Measurements from ENCODE around the gene ACADS. TPM values are rescaled to one million over a fixed set of nuclear protein-coding genes. Genes with fewer than 3 reads are reported as not detected.

Gene ACADS
- polyA plus RNA-seq, 1 experiment: 4.0 TPM

DNA sequence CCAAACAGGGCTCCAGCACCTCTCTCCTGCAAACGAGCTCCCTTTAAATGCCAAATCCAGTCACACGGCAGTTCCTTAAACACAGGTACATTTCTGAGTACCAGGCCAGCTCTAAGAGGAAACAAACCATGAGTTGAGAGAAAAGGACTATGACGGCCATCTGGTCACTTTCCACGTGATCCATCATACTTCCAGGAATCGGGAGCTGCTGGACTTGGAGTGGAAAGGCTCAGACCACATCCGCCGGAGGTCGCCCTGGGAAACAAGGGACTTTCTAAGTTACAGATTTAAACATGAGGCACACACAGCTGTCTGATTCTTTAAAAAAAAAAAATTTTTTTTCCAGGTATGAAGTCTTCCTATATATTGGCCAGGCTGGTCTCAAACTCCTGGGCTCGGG, 39.2 kb downstream of the ACADS start:
- POLR2A ChIA-PET: no interaction called here
- Histone ChIP-seq H3K27ac (ENCODE audit: low read depth, low read length) (no peak overlapping the region), H3K9me3 (ENCODE audit: control insufficient read depth, insufficient read depth, low read length) (no peaks in the 10 kb centered on the region), H3K4me3 (ENCODE audit: low read depth, low read length) (no peak overlapping the region), H3K27me3 (ENCODE audit: control insufficient read depth, insufficient read depth, low read length) (no peaks in the 10 kb centered on the region)
- TF ChIP-seq, protein P1, sequence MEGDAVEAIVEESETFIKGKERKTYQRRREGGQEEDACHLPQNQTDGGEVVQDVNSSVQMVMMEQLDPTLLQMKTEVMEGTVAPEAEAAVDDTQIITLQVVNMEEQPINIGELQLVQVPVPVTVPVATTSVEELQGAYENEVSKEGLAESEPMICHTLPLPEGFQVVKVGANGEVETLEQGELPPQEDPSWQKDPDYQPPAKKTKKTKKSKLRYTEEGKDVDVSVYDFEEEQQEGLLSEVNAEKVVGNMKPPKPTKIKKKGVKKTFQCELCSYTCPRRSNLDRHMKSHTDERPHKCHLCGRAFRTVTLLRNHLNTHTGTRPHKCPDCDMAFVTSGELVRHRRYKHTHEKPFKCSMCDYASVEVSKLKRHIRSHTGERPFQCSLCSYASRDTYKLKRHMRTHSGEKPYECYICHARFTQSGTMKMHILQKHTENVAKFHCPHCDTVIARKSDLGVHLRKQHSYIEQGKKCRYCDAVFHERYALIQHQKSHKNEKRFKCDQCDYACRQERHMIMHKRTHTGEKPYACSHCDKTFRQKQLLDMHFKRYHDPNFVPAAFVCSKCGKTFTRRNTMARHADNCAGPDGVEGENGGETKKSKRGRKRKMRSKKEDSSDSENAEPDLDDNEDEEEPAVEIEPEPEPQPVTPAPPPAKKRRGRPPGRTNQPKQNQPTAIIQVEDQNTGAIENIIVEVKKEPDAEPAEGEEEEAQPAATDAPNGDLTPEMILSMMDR (IDR thresholded peaks at IDR 0.05; ENCODE audit: low read depth, low read length): no peak
- no peak for DNase-seq (ENCODE audit: low read depth, low spot score)
- CTCF ChIA-PET: interaction anchor here (0.6 to 1.2 kb wide), 2 partner anchors 14 to 118 kb away, joined by 3 to 4 read pairs; no protein-coding TSS in a partner anchor

DNA sequence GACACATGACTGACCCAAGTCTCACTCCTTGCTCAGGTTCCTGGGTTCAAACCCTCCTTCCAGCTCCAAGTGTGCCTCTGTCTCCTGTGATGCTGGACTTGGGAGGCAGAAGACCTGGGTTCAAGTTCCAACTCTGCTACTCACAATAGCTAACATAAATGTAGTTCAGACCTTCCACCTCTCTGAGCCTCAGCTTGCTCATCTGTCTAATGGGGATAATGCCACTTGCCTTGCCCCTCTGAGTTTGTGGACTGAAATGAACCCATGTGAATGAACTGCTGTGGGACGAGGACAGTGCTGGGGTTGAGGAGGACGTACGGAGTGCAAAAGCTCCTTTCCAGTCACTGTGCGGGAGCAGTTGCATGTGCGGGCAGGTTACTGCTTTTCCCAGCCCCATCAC, 40.9 kb downstream of the ACADS start:
- Histone ChIP-seq H3K4me3 (ENCODE audit: low read depth, low read length) (no peak overlapping the region), H3K27ac (ENCODE audit: low read depth, low read length) (no peak overlapping the region), H3K27me3 (ENCODE audit: control insufficient read depth, insufficient read depth, low read length) (no peaks in the 10 kb centered on the region), H3K9me3 (ENCODE audit: control insufficient read depth, insufficient read depth, low read length) (no peaks in the 10 kb centered on the region)
- TF ChIP-seq, protein P1 (IDR thresholded peaks at IDR 0.05; ENCODE audit: low read depth, low read length): no peak
- DNase-seq (ENCODE audit: low read depth, low spot score): no peak
- ChIA-PET CTCF (no interaction called here), POLR2A (no interaction called here)

DNA sequence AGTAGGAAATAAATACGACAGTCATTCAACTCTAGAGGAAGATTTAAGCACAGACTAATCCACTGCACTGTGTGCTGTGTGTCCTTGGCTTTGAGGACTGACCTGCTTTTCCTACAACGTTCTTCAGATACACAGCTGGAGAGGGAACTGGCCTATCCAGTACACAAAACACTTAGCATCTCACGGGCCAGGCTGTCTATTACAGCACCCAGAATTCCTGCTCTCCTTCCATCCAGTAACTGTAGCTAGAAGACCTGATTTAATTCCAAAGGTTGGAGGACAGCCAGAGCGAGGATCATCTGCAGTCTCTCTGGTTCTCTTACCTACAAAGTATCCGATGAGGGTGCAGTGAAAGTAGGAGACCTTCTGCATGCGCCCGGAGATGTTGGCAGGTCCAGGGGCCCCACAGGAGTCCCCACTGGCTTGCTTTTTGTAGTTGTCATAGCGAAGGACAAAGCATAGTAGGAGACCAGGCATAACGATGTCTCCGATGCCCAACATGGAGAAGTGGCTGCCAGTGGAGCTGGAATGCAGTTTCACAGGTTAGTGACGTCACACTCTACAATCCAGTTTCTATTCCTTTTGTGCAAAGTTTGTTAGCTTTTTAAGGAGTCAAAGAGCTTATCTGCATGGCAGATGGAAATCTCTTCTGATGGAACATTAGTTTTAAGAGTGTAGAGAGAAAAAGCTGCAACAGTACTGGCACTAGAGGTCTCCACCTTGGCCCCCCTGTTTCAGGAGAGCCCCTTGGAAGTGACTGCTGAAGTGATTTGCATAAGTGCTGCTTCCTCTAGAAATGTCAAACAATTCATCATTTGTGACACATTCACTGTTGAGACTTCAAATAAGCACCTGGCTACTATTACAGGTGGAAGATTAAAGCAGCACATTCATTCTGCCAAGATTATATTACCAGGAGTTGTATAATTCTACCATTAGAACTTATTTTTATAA, 41.7 kb downstream of the ACADS start:
- Histone ChIP-seq H3K9me3 (ENCODE audit: control insufficient read depth, insufficient read depth, low read length) (no peaks in the 10 kb centered on the region), H3K4me3 (ENCODE audit: low read depth, low read length) (no peak overlapping the region), H3K27ac (ENCODE audit: low read depth, low read length) (no peak overlapping the region), H3K27me3 (ENCODE audit: control insufficient read depth, insufficient read depth, low read length) (no peaks in the 10 kb centered on the region)
- ChIA-PET POLR2A (no interaction called here), CTCF (no interaction called here)
- DNase-seq (ENCODE audit: low read depth, low spot score): no peak
- TF ChIP-seq, protein P1 (IDR thresholded peaks at IDR 0.05; ENCODE audit: low read depth, low read length): no peak

DNA sequence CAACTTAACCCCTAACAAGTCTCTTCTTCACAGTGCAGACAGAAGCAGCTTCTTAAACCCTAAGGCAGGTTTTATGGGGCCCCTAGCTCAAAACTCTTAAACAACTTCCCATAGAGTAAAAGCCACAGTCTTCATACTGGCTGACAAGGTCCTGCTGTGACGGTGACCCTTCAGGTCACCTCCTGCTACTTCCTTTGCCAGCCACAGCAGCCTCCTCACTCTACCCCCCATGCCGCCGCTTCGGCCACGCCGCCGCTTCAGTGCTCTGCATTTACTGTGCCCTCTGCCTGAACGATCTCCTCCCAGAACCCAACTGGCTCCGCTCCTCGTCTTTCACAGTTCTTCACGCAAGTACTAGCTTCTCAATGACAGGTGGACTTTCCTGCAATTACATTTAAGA, 45.5 kb downstream of the ACADS start:
- TF ChIP-seq, protein P1 (IDR thresholded peaks at IDR 0.05; ENCODE audit: low read depth, low read length): no peak
- DNase-seq (ENCODE audit: low read depth, low spot score): no peak
- ChIA-PET POLR2A (no interaction called here), CTCF (no interaction called here)
- Histone ChIP-seq H3K9me3 (ENCODE audit: control insufficient read depth, insufficient read depth, low read length) (no peaks in the 10 kb centered on the region), H3K4me3 (ENCODE audit: low read depth, low read length) (no peak overlapping the region), H3K27me3 (ENCODE audit: control insufficient read depth, insufficient read depth, low read length) (no peaks in the 10 kb centered on the region), H3K27ac (ENCODE audit: low read depth, low read length) (no peak overlapping the region)

DNA sequence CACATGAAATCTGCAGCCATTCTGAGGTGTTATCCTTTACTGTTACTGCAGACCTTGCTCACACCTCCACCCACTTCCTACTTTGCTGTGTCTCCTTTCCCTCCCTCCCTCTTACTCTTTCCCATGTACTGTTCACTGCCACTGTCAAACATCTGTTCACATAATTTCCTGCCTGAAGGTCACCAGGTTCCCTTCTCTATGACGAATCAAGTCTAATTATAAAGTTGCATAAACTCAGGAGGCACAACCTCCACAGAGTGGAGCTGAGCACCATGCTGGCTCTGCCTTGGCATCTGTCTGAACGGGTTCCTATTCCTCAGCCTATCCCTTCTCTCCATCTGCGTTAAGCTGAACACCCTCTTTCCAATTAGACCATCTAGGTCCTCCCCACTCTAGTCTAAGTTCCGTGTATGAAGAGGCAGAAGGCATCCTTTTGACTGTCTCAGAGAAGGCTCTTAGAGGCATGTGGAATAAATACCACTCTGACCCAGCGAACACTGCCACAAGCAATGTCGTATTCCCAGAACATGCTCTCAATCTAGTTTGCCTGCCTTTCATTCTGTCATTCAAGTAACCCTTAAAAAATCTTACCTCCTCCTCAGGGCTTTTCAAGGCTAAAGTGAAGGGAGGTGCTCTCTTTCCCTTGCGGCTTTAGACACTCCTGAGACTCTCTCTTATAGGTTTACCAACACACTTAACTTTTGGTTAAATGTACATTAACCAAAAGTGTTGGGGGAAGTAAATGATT, 48.7 kb downstream of the ACADS start:
- Histone ChIP-seq H3K4me3 (ENCODE audit: low read depth, low read length) (no peak overlapping the region), H3K9me3 (ENCODE audit: control insufficient read depth, insufficient read depth, low read length) (no peaks in the 10 kb centered on the region), H3K27me3 (ENCODE audit: control insufficient read depth, insufficient read depth, low read length) (no peaks in the 10 kb centered on the region), H3K27ac (ENCODE audit: low read depth, low read length) (no peak overlapping the region)
- CTCF ChIA-PET: no interaction called here
- TF ChIP-seq, protein P1 (IDR thresholded peaks at IDR 0.05; ENCODE audit: low read depth, low read length): no peak
- POLR2A ChIA-PET: no interaction called here
- no peak for DNase-seq (ENCODE audit: low read depth, low spot score)
